Activated T-cell treated with anti-CD3 and anti-CD28 coated beads, Interleukin-2, amount 50 U/mL, for 4 hours (primary cell): ENCODE measurements around the gene BARHL2. TPM values are rescaled to one million over a fixed set of nuclear protein-coding genes. Genes with fewer than 3 reads are reported as not detected.

Experiments
- ATAC-seq, 2 donors: fragments of 200-7000 bp; cut with Tn5 transposase; one replicate each; pipeline ENCODE4 v1.10.0; 2021
- DNase-seq: peaks from one replicate; pipeline ENCODE4 v3.0.0-alpha.2; 2020
- H3K27me3 Mint-ChIP-seq: one replicate; pipeline ENCODE4 v1.8.0; 2021; ENCODE audit warnings: low read depth, mixed read lengths
- H3K36me3 Mint-ChIP-seq: one replicate; pipeline ENCODE4 v1.8.0; 2022; ENCODE audit warnings: mixed read lengths; ENCODE audit not compliant: insufficient read depth
- H3K4me1 Mint-ChIP-seq: one replicate; pipeline ENCODE4 v1.8.0; 2021; ENCODE audit warnings: low read depth, mixed read lengths
- H3K4me3 Mint-ChIP-seq: one replicate; pipeline ENCODE4 v1.8.0; 2021; ENCODE audit warnings: mild to moderate bottlenecking, moderate library complexity, mixed read lengths
- H3K9me3 Mint-ChIP-seq: one replicate; pipeline ENCODE4 v1.8.0; 2021; ENCODE audit warnings: mixed read lengths
- total RNA-seq, 3 donors: library from RNA; stranded (reverse); gene quantifications; one replicate each; pipeline ENCODE4 v1.2.1, GENCODE V29; 2021

Gene BARHL2
- total RNA-seq, 3 donors from 2014 or later: not detected

- no peak for DNase-seq
- Mint-ChIP-seq H3K4me3 (no peak overlapping the region), H3K4me1 (peaks cover 35% of the 10 kb centered on the region), H3K36me3 (peaks cover 2% of the 10 kb centered on the region), H3K9me3 (peaks cover 23% of the 10 kb centered on the region), H3K27me3 (peaks cover 86% of the 10 kb centered on the region)
- no peak for ATAC-seq
Observed at GRCh38 chr1:90719330-90720144, 2.4 kb upstream of the BARHL2 start.

GRCh38 chr1:90718411-90719329 is 1.6 kb upstream of the BARHL2 start:
- Mint-ChIP-seq H3K36me3 (peaks cover 2% of the 10 kb centered on the region), H3K4me3 (peak overlapping the region; percentile 38), H3K4me1 (peaks cover 32% of the 10 kb centered on the region), H3K27me3 (peaks cover 86% of the 10 kb centered on the region), H3K9me3 (peaks cover 23% of the 10 kb centered on the region)
- DNase-seq: no peak
- ATAC-seq: no peak

DNA sequence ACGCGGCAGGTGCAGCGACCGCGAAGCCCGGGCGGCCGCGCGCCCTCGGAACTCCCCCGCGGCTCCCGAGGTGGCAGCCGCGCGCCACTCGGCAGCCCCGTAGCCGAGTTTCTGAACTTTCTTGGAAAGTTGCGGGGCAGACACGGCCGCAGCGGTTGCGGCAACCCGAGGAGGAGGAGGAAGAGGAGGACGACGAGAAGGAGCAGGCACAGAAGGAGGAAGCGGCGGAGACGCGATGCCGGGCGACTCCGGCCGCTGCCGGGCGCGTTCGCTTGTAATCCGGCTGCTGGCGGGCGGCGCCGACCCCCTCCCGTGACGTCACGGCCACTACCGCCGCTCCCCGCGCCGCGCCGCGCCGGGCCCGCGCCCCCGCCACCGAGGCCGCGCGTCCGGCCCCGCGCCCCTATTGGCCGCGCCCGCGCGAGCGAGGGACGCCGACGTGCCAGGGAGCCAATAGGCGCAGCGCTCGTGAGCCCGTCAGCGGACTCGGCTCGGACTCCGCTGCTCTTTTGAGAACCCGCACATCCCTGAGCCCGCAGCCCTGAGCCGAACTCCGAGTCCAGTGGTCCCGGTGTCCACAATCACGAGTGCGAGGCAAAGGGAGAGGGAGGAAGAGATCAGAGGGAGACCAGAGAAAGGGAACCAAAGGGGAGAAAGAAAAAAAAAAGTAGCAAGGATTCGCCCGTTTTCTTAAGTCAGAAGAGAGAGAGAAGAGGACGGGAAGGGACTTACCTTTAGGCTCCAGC is 736 bp upstream of the BARHL2 start:
- no peak for DNase-seq
- H3K4me1 Mint-ChIP-seq: peaks cover 26% of the 10 kb centered on the region
- peak; percentile 31 to 42 for ATAC-seq

GRCh38 chr1:90717356-90717664 is 208 bp upstream of the BARHL2 start:
- ATAC-seq: no peak
- peaks cover 26% of the 10 kb centered on the region for H3K4me1 Mint-ChIP-seq
- DNase-seq: no peak
- H3K4me3 Mint-ChIP-seq: peak overlapping the region; percentile 48
- no peaks in the 10 kb centered on the region for H3K36me3 Mint-ChIP-seq
- peaks cover 86% of the 10 kb centered on the region for H3K27me3 Mint-ChIP-seq
- peaks cover 23% of the 10 kb centered on the region for H3K9me3 Mint-ChIP-seq

More for the DNA sequence above, 736 bp upstream of the BARHL2 start:
- peaks cover 86% of the 10 kb centered on the region for H3K27me3 Mint-ChIP-seq
- H3K36me3 Mint-ChIP-seq: no peaks in the 10 kb centered on the region
- H3K9me3 Mint-ChIP-seq: peaks cover 23% of the 10 kb centered on the region
- H3K4me3 Mint-ChIP-seq: peak overlapping the region; percentile 38

DNA sequence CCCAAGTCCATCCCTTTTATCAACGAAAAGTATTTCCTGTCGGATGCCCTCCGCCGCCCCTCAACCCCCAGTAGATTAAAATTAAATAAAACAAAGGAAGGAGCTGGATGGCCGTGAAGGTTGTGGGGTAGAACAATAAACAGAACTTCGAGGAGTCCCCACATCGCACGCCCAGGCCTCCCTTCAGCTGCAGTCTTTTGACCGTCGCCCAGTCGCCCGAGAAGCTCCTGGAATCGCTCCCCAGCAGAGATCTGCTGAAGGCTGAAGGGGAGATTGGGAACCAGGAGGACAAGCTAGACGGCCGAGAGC is 905 bp downstream of the BARHL2 start:
- Mint-ChIP-seq H3K4me3 (no peak overlapping the region), H3K9me3 (peaks cover 18% of the 10 kb centered on the region), H3K36me3 (no peaks in the 10 kb centered on the region), H3K4me1 (peaks cover 22% of the 10 kb centered on the region), H3K27me3 (peaks cover 83% of the 10 kb centered on the region)
- no peak for DNase-seq
- ATAC-seq: no peak

GRCh38 chr1:90715309-90715708 is 1.8 kb downstream of the BARHL2 start:
- DNase-seq: no peak
- H3K27me3 Mint-ChIP-seq: peaks cover 81% of the 10 kb centered on the region
- H3K9me3 Mint-ChIP-seq: peaks cover 10% of the 10 kb centered on the region
- H3K36me3 Mint-ChIP-seq: no peaks in the 10 kb centered on the region
- no peak overlapping the region for H3K4me3 Mint-ChIP-seq
- H3K4me1 Mint-ChIP-seq: peaks cover 20% of the 10 kb centered on the region
- no peak for ATAC-seq

GRCh38 chr1:90714521-90714951 is 2.6 kb downstream of the BARHL2 start:
- DNase-seq (no peak), ATAC-seq (no peak)
- H3K27me3 Mint-ChIP-seq: peaks cover 83% of the 10 kb centered on the region
- H3K4me1 Mint-ChIP-seq: peaks cover 18% of the 10 kb centered on the region
- no peak overlapping the region for H3K4me3 Mint-ChIP-seq
- peaks cover 7% of the 10 kb centered on the region for H3K9me3 Mint-ChIP-seq
- H3K36me3 Mint-ChIP-seq: no peaks in the 10 kb centered on the region

DNA sequence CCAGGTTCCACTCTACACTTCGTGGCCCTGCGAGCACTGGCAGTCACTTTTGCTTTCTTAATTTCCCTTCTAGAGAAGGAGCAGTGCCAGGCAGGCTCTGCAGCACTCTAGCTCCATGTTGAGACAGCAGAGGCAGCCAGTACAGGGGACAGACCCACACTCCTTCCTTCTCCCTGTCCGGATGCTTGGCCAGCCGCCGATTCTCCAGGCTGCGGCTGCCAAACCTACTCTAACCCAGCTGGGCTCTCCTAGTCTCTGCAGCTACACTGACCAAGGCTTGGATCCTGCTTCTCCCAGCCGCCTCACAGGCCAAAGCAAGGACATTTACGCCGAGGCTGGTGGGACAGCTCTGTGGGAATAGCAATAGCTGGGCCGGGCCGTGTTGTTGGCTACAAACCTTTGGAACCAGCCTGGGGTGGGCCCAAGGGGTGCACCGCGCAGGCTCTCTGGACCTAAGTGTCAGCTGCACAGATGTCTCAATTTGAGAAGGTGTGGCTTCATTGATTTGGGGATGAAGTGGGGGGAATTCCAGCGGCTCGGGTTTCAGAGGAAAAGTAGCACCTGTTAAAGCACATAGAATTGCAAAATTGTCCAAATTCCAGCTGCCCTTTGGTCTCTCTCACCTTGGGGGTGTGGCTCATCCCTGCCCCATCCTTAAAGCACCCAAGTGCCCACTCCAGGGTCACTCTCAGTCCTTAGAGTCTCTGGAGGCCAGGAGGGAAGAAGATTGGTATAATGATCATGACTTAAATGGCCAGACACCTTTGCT is 3.2 kb downstream of the BARHL2 start:
- peaks cover 82% of the 10 kb centered on the region for H3K27me3 Mint-ChIP-seq
- ATAC-seq: no peak
- no peak overlapping the region for H3K4me3 Mint-ChIP-seq

DNA sequence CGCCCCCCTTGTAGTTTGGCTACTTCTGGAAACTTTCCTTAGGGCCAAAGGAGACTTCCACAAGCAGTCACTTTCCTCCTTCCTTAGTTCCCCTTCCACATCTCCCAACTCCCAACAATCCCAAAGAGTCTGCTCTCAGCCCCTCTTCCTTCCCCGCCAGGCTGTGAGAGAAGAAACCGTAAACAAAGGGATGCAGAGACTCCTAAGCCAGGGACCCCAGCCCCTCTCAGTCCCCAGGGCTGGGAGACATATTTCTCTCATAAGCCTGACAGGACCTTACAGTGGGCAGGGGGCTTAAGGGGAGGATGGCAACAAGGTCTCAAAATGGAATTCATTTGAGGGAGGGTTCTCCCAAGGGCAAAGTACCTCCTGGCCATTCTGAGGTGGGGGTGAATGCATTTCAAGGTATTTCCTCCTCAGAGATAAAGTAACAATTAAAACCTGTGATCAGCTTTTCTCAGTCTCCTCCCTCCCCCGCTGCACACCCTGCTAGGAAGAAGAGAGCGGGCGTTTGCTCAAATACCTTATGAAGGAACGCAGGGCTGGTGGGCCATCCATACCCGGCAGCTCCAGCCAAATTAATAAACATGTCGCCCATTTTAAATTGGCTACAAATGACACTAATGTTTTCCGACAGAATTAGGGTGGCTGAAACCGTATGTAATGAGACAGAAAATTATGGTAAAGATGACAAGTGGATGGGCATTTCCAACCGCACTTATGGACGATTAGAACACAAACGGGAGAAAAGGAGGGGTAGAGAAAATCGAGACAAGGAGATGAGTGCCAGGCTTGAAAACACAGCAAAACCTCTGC is 4.0 kb downstream of the BARHL2 start:
- no peaks in the 10 kb centered on the region for H3K9me3 Mint-ChIP-seq
- no peak overlapping the region for H3K4me3 Mint-ChIP-seq
- peaks cover 10% of the 10 kb centered on the region for H3K4me1 Mint-ChIP-seq
- DNase-seq (no peak), ATAC-seq (no peak)
- peaks cover 85% of the 10 kb centered on the region for H3K27me3 Mint-ChIP-seq
- H3K36me3 Mint-ChIP-seq: no peaks in the 10 kb centered on the region

More for the DNA sequence above, 3.2 kb downstream of the BARHL2 start:
- peaks cover under 1% of the 10 kb centered on the region for H3K9me3 Mint-ChIP-seq
- peaks cover 15% of the 10 kb centered on the region for H3K4me1 Mint-ChIP-seq
- DNase-seq: no peak
- no peaks in the 10 kb centered on the region for H3K36me3 Mint-ChIP-seq

GRCh38 chr1:90712153-90712856 is 4.8 kb downstream of the BARHL2 start:
- Mint-ChIP-seq H3K27me3 (peaks cover 88% of the 10 kb centered on the region), H3K4me3 (no peak overlapping the region), H3K36me3 (no peaks in the 10 kb centered on the region), H3K9me3 (no peaks in the 10 kb centered on the region), H3K4me1 (peaks cover 9% of the 10 kb centered on the region)
- ATAC-seq: no peak
- DNase-seq: no peak

GRCh38 chr1:90711696-90712095 is 5.4 kb downstream of the BARHL2 start:
- H3K9me3 Mint-ChIP-seq: no peaks in the 10 kb centered on the region
- H3K27me3 Mint-ChIP-seq: peaks cover 88% of the 10 kb centered on the region
- H3K36me3 Mint-ChIP-seq: no peaks in the 10 kb centered on the region
- no peak overlapping the region for H3K4me3 Mint-ChIP-seq
- ATAC-seq (no peak), DNase-seq (no peak)
- peaks cover 9% of the 10 kb centered on the region for H3K4me1 Mint-ChIP-seq

DNA sequence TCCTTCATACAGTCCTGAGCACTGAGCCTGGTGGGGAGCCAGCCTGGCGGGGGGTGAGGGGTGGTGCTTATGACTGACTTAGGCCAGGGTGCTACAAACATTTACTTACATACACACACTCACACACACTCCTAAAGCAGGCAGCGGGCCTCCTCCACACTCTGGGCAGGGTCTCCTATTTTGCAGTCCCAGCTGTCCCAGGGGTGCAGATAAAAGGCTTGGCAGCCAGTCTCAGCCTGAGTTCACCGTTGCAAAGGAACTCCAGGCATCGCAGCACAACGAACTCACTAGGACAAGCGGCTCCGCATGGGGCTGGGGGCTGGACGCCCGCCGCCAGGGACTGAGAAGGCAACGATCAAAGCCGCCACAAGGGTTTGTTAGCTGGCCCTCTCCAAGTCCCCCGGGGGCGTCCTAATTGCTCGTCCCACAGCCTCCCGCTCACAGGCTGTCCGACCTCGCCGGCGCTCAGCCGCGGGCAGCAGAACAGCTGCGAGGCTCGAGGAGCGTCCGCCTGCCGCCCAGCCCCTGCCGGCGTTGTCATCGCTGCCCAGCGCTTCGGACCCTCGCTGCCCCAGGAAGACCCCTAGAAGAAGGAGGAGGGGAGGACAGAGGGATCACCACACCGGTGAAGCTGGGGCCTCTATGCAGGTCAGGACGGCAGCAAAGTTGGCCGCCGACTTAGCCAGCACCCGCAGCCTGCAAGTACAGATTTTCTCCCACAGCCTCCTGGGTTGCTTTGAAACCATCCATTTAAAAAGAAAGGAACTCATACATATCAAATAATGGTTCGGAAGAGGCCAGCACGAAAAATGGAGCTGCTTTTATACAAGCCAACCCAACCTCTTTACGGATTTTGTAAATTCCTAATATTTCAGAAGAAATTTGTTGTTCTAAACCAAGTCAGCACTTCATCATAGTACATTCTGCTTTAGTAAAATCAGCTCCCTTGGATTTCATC is 6.2 kb downstream of the BARHL2 start:
- Mint-ChIP-seq H3K4me1 (peaks cover 12% of the 10 kb centered on the region), H3K9me3 (no peaks in the 10 kb centered on the region), H3K4me3 (no peak overlapping the region), H3K36me3 (no peaks in the 10 kb centered on the region), H3K27me3 (peaks cover 87% of the 10 kb centered on the region)
- DNase-seq (no peak), ATAC-seq (no peak)
